ENCODE results near the gene CDH11.

Gene CDH11

DNA sequence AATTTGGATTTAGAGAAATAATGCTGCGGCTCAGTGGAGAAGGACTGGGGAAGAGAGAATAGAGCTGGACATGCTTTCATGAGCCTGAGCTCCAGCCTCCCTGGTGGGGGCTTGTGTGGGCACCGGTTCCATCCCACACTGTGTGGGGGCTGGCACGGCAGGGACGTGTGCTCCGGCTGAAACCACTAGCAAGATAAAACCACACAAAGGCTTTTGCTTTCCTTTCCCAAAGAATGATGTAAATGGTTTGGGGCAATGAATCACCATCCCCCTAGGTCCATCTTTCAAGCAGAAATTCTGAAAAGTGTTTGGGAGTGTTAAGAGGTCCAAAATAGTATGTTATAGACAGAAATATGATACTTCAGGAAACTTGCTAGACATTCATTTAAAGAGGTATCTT, 77.0 kb downstream of the CDH11 start:
- FAIRE-seq (no peak), DNase-seq (ENCODE audit: insufficient read length, low spot score) (no peak)
- TF ChIP-seq PAX5 (IDR thresholded peaks at IDR 0.05; ENCODE audit: insufficient read depth, low read length, severe bottlenecking), result no peak
- no peak for TF ChIP-seq POLR2A (IDR thresholded peaks at IDR 0.05; ENCODE audit: low read depth, low read length)
- no peak for TF ChIP-seq SPI1 (IDR thresholded peaks at IDR 0.05; ENCODE audit: low read depth, low read length)
- TF ChIP-seq TAF1 (IDR thresholded peaks at IDR 0.05; ENCODE audit: low read depth, low read length), result no peak
- TF ChIP-seq POU2F2 (IDR thresholded peaks at IDR 0.05; ENCODE audit: low read depth, low read length), result no peak
- no peak for TF ChIP-seq POLR2AphosphoS5 (IDR thresholded peaks at IDR 0.05; ENCODE audit: low read depth, low read length)

DNA sequence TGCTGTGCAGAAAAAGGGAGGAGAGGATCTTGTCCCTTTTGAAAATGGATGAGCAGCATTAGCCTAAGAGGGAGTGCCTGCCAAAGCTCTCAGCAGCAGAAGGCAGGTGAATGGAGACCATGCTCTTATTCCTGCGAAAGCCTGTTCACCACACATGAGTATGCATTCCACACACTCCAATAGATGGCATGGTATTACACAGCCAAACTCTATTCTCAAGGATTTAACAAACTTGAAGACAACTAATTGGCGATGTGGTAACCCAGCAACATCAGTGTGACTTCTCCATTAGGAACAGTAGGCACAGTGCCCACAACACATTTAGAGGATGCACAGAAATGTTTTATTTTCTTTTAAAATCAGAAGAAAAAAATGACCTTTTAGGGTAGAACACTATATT, 77.8 kb downstream of the CDH11 start:
- DNase-seq (ENCODE audit: insufficient read length, low spot score) (no peak), FAIRE-seq (no peak)
- TF ChIP-seq PAX5 (IDR thresholded peaks at IDR 0.05; ENCODE audit: insufficient read depth, low read length, severe bottlenecking) (no peak), POLR2AphosphoS5 (IDR thresholded peaks at IDR 0.05; ENCODE audit: low read depth, low read length) (no peak), SPI1 (IDR thresholded peaks at IDR 0.05; ENCODE audit: low read depth, low read length) (no peak), POLR2A (IDR thresholded peaks at IDR 0.05; ENCODE audit: low read depth, low read length) (no peak)

DNA sequence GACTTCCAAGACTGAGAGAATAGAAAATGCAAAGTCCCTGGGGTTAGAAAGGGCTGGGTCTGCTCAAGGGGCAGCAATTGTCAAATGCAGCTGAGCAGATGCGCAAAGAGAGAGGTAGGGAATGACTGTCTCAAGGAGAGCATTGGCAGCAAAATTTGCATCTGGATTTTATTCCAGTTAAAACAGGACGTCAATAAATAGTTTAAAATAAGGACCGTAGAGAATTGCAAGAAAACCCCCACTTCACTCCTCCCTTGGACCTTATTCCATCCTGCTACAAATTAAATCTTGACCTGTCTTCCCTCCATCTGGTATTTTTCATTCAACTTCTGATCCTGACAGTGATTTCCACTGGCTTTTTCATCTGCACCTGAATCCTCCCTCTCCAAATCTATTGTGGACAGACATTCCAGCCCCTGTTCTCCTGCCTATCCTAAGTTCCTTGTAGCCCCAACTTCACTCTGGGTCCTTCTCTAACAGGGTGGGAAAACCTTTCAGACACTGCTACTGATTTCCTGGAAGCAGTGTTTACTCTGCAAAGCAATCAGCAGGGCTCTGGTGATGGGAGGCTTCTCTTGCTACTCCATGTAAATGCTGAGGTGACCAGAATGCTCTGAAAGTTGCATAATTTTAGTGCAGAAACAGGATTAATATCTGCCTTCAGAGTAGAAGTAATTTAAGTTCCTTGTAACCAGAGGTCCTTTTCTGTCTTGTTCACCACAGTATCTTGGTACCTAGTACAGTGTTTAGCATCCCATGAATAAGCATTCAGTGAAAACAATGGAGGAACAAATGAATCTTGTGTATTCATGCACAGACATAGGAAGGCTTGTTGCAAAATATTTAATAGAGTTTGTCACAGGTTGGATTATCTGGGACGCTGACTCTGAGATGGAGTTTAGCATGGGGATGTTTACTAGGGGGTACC, 79.2 kb downstream of the CDH11 start:
- DNase-seq (ENCODE audit: insufficient read length, low spot score), result no peak
- no peak for FAIRE-seq
- no peak for TF ChIP-seq PAX5 (IDR thresholded peaks at IDR 0.05; ENCODE audit: insufficient read depth, low read length, severe bottlenecking)

DNA sequence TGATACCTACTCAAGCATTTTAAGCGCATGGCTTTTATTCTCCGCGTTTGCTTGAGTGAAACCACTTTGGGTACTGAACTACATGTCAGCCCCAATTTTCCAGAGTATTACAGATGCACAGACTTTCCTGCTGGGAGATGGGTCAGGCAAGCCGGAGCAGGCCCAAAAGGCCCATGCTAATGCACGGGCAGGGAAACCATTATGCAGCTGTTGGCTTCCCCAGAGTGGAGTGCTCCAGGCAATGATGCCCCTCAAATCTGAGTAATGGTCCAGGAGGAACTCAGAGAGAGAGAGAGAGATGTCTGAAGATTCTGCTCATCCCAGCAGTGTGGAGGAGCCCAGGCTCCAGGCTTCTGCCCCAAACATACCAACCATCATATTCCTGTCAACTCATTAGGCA, 80.2 kb downstream of the CDH11 start:
- TF ChIP-seq PAX5 (IDR thresholded peaks at IDR 0.05; ENCODE audit: insufficient read depth, low read length, severe bottlenecking), result no peak
- TF ChIP-seq POLR2AphosphoS5 (IDR thresholded peaks at IDR 0.05; ENCODE audit: low read depth, low read length), result no peak
- no peak for TF ChIP-seq TAF1 (IDR thresholded peaks at IDR 0.05; ENCODE audit: low read depth, low read length)
- TF ChIP-seq POU2F2 (IDR thresholded peaks at IDR 0.05; ENCODE audit: low read depth, low read length), result no peak
- no peak for TF ChIP-seq POLR2A (IDR thresholded peaks at IDR 0.05; ENCODE audit: low read depth, low read length)
- no peak for TF ChIP-seq SPI1 (IDR thresholded peaks at IDR 0.05; ENCODE audit: low read depth, low read length)
- DNase-seq (ENCODE audit: insufficient read length, low spot score) (no peak), FAIRE-seq (no peak)

DNA sequence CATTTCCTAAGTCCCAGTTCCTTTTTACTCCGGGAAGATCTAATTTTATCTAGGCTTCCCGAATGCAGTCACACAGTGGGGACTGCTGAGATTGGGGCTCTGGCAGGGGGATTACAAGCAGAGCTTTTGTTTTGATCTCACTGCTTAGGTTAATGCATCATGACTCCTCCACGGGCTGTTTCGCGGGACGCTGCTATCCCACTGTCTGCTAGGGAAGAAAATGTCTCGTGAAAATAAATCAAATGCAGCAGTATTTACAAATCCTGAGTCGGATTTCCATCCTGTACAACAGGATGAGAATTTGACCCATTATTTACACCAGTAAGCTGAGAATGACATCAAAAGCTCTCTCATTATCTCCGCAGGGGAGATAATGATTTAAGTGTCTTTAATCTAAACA, 83.8 kb downstream of the CDH11 start:
- TF ChIP-seq TAF1 (IDR thresholded peaks at IDR 0.05; ENCODE audit: low read depth, low read length) (no peak), PAX5 (IDR thresholded peaks at IDR 0.05; ENCODE audit: insufficient read depth, low read length, severe bottlenecking) (no peak), POLR2A (IDR thresholded peaks at IDR 0.05; ENCODE audit: low read depth, low read length) (no peak), SPI1 (IDR thresholded peaks at IDR 0.05; ENCODE audit: low read depth, low read length) (no peak), POU2F2 (IDR thresholded peaks at IDR 0.05; ENCODE audit: low read depth, low read length) (no peak), POLR2AphosphoS5 (IDR thresholded peaks at IDR 0.05; ENCODE audit: low read depth, low read length) (no peak)
- DNase-seq (ENCODE audit: insufficient read length, low spot score), result no peak
- FAIRE-seq, result no peak

DNA sequence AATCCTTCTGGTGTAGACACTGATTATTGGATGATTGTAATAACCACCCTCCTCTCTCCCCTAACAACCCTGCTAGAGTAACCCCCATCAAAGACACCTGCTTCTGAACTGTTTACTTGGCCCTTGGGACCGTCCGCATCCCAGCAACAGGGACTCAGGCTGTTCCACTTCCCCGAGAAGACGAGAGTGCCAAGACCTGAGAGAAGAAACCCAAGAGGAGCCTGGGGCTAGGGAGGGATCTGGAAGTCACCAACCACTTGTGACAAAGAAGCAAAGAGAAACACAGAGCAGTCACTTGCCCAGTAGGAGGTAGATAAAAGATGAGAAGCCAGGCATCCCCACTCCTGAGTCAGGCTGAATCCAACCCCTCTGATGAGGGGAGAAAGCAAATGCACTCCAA, 84.3 kb downstream of the CDH11 start:
- FAIRE-seq (no peak), DNase-seq (ENCODE audit: insufficient read length, low spot score) (no peak)
- no peak for TF ChIP-seq POU2F2 (IDR thresholded peaks at IDR 0.05; ENCODE audit: low read depth, low read length)
- no peak for TF ChIP-seq TAF1 (IDR thresholded peaks at IDR 0.05; ENCODE audit: low read depth, low read length)
- TF ChIP-seq PAX5 (IDR thresholded peaks at IDR 0.05; ENCODE audit: insufficient read depth, low read length, severe bottlenecking), result no peak
- TF ChIP-seq POLR2A (IDR thresholded peaks at IDR 0.05; ENCODE audit: low read depth, low read length), result no peak
- no peak for TF ChIP-seq SPI1 (IDR thresholded peaks at IDR 0.05; ENCODE audit: low read depth, low read length)
- no peak for TF ChIP-seq POLR2AphosphoS5 (IDR thresholded peaks at IDR 0.05; ENCODE audit: low read depth, low read length)

DNA sequence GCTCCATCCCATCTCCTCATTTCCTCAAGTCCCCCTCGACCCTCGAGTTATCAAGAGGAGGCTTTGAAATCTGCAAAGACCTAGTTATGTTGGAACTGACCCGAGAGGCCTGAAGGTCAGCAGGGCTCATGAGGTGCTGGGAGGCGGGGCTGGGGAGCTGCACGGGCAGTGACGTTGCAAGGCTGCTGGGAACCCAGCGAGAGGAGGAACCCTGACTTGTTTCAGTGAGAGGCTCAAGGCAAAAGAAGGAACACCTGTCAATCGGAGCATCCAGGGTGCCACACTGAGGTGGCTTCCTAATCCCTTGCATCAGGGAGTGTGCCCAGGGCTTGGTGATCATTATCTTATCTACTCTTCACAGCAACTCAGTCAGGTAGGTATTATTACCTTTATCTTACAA, 86.9 kb downstream of the CDH11 start:
- DNase-seq (ENCODE audit: insufficient read length, low spot score) (no peak), FAIRE-seq (no peak)
- TF ChIP-seq POLR2A (IDR thresholded peaks at IDR 0.05; ENCODE audit: low read depth, low read length) (no peak), SPI1 (IDR thresholded peaks at IDR 0.05; ENCODE audit: low read depth, low read length) (no peak), PAX5 (IDR thresholded peaks at IDR 0.05; ENCODE audit: insufficient read depth, low read length, severe bottlenecking) (no peak), TAF1 (IDR thresholded peaks at IDR 0.05; ENCODE audit: low read depth, low read length) (no peak), POLR2AphosphoS5 (IDR thresholded peaks at IDR 0.05; ENCODE audit: low read depth, low read length) (no peak)

DNA sequence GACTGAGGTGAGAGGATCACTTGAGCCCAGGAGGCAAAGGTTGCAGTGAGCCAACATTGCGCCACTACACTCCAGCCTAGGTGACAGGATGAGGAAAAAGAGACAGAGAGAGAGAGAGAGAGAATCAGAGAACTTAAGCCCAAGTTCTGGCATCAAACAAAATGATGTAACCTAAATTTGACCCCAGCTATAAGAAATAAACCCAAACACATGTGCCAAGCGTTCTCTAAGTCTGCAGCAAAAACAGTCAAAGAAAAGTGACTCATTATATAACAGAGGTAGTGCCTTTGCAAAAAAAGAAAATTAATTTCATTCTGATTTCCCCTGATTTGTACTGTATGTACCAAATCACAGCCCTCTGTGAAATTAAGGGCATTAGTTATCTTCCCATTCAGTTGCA, 89.5 kb downstream of the CDH11 start:
- no peak for DNase-seq (ENCODE audit: insufficient read length, low spot score)
- FAIRE-seq, result no peak

DNA sequence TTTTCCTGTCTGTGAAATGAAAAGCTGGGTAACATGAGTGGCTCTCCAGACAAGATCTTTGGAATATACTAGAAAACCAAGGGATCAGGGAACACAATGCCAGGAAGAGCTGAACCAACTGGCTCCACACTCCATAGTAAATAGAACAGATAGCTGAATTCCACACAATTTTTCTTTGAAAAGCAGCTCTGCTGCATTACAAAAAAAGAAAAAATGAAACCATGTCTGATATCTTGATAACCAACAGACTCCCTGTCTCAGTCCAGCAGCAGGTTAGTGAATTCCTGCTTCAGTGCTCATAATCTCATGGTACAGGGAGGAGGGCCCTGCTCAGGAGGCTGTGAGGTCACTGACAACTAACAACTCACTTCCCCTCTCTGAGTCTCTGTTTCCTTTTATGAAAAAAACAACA, 97.1 kb downstream of the CDH11 start:
- no peak for FAIRE-seq
- no peak for DNase-seq (ENCODE audit: insufficient read length, low spot score)
- TF ChIP-seq SPI1 (IDR thresholded peaks at IDR 0.05; ENCODE audit: low read depth, low read length) (peak; percentile 22; the same call in 1 of the 2 replicates), POLR2A (IDR thresholded peaks at IDR 0.05; ENCODE audit: low read depth, low read length) (no peak), PAX5 (IDR thresholded peaks at IDR 0.05; ENCODE audit: insufficient read depth, low read length, severe bottlenecking) (no peak)

More for the DNA sequence above, 89.5 kb downstream of the CDH11 start:
- no peak for TF ChIP-seq POU2F2 (IDR thresholded peaks at IDR 0.05; ENCODE audit: low read depth, low read length)
- TF ChIP-seq PAX5 (IDR thresholded peaks at IDR 0.05; ENCODE audit: insufficient read depth, low read length, severe bottlenecking), result no peak
- TF ChIP-seq POLR2AphosphoS5 (IDR thresholded peaks at IDR 0.05; ENCODE audit: low read depth, low read length), result no peak
- no peak for TF ChIP-seq SPI1 (IDR thresholded peaks at IDR 0.05; ENCODE audit: low read depth, low read length)

DNA sequence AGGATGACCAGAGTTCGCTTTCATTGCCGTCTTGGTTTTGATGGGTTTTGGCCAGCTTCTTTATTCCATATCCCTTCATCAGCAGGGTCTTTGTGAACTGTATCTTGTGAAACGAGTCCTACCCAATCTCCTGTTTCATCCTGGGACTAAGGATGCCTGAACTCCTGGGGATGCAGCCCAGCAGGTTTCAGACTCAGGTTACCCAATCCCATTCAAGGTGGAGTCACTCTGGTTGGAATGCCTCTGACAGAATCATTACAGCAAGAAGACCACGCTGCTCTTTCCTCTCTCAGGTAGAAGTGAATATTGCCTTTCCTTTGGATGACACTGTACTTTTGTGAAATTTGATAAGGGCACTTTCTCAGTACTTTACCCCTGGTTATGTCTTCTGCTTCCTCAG, 98.1 kb downstream of the CDH11 start:
- no peak for FAIRE-seq
- no peak for DNase-seq (ENCODE audit: insufficient read length, low spot score)
- TF ChIP-seq POLR2A (IDR thresholded peaks at IDR 0.05; ENCODE audit: low read depth, low read length) (no peak), POU2F2 (IDR thresholded peaks at IDR 0.05; ENCODE audit: low read depth, low read length) (no peak), POLR2AphosphoS5 (IDR thresholded peaks at IDR 0.05; ENCODE audit: low read depth, low read length) (no peak), SPI1 (IDR thresholded peaks at IDR 0.05; ENCODE audit: low read depth, low read length) (no peak), PAX5 (IDR thresholded peaks at IDR 0.05; ENCODE audit: insufficient read depth, low read length, severe bottlenecking) (no peak), TAF1 (IDR thresholded peaks at IDR 0.05; ENCODE audit: low read depth, low read length) (no peak)
